Measurements from ENCODE around the gene TRPM2. TPM values are rescaled to one million over a fixed set of nuclear protein-coding genes. Genes with fewer than 3 reads are reported as not detected.

The TRPM2 gene
- total and polyA plus RNA-seq, 2 donors: 2.7 to 9.4 TPM

DNA sequence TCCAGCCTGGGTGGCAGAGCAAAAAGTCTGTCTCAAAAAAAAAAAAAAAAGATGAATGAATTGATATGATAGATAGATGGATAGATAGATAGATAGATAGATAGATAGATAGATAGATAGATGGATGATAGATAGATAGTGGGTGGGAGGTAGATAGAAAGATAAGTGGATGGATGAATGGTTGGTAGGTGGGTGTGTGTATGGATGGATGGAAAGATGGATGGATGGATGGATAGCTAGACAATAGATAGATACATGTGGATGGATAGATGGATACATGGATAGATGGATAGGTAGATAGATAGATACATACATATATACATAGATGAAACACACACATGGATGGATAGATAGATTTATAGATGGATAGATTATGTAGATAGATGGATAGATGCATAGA is 28.5 kb downstream of the TRPM2 start:
- peaks cover 0 to 11% of the 10 kb centered on the region in 2 donors for H3K9me3 ChIP-seq (ENCODE audit: control insufficient read depth in 2 of 2, insufficient read depth in 1 of 2, low read length in 1 of 2)
- DNase-seq (ENCODE audit: low read depth in 6 of 9, low spot score in 9 of 9): no peak
- no peak overlapping the region for H3K4me3 ChIP-seq (ENCODE audit: low read length in 2 of 2)
- peaks cover 0 to 4% of the 10 kb centered on the region in 2 donors for H3K36me3 ChIP-seq (ENCODE audit: control insufficient read depth in 2 of 2, insufficient read depth in 2 of 2, low read length in 1 of 2)
- H3K27ac ChIP-seq (ENCODE audit: low read depth in 1 of 2, low read length in 1 of 2): no peak overlapping the region
- H3K4me1 ChIP-seq (ENCODE audit: control insufficient read depth in 2 of 2, insufficient read depth in 2 of 2, low read length in 2 of 2): no peaks in the 10 kb centered on the region
- no peaks in the 10 kb centered on the region for H3K27me3 ChIP-seq (ENCODE audit: control insufficient read depth in 2 of 2, insufficient read depth in 1 of 2, low read length in 1 of 2)

GRCh38 chr21:44382536-44382935 is 29.1 kb downstream of the TRPM2 start:
- DNase-seq (ENCODE audit: low read depth in 6 of 9, low spot score in 9 of 9): no peak
- WGBS: 97% methylated on average over 9 of the region's 9 CpGs

GRCh38 chr21:44383216-44383615 is 29.8 kb downstream of the TRPM2 start:
- Histone ChIP-seq H3K27me3 (ENCODE audit: control insufficient read depth in 2 of 2, insufficient read depth in 1 of 2, low read length in 1 of 2) (no peaks in the 10 kb centered on the region), H3K4me3 (ENCODE audit: low read length in 2 of 2) (no peak overlapping the region), H3K36me3 (ENCODE audit: control insufficient read depth in 2 of 2, insufficient read depth in 2 of 2, low read length in 1 of 2) (peaks cover 0 to 4% of the 10 kb centered on the region in 2 donors), H3K9me3 (ENCODE audit: control insufficient read depth in 2 of 2, insufficient read depth in 1 of 2, low read length in 1 of 2) (peaks cover 0 to 11% of the 10 kb centered on the region in 2 donors), H3K4me1 (ENCODE audit: control insufficient read depth in 2 of 2, insufficient read depth in 2 of 2, low read length in 2 of 2) (no peaks in the 10 kb centered on the region), H3K27ac (ENCODE audit: low read depth in 1 of 2, low read length in 1 of 2) (no peak overlapping the region)
- WGBS: 94% methylated on average over 4 of the region's 4 CpGs
- no peak for DNase-seq (ENCODE audit: low read depth in 6 of 9, low spot score in 9 of 9)

More at GRCh38 chr21:44382536-44382935, 29.1 kb downstream of the TRPM2 start:
- H3K36me3 ChIP-seq (ENCODE audit: control insufficient read depth in 2 of 2, insufficient read depth in 2 of 2, low read length in 1 of 2): peaks cover 0 to 4% of the 10 kb centered on the region in 2 donors
- H3K9me3 ChIP-seq (ENCODE audit: control insufficient read depth in 2 of 2, insufficient read depth in 1 of 2, low read length in 1 of 2): peaks cover 0 to 11% of the 10 kb centered on the region in 2 donors
- no peak overlapping the region for H3K4me3 ChIP-seq (ENCODE audit: low read length in 2 of 2)
- H3K27ac ChIP-seq (ENCODE audit: low read depth in 1 of 2, low read length in 1 of 2): no peak overlapping the region
- H3K27me3 ChIP-seq (ENCODE audit: control insufficient read depth in 2 of 2, insufficient read depth in 1 of 2, low read length in 1 of 2): no peaks in the 10 kb centered on the region
- H3K4me1 ChIP-seq (ENCODE audit: control insufficient read depth in 2 of 2, insufficient read depth in 2 of 2, low read length in 2 of 2): no peaks in the 10 kb centered on the region

GRCh38 chr21:44384968-44385367 is 31.5 kb downstream of the TRPM2 start:
- Histone ChIP-seq H3K36me3 (ENCODE audit: control insufficient read depth in 2 of 2, insufficient read depth in 2 of 2, low read length in 1 of 2) (peaks cover 0 to 4% of the 10 kb centered on the region in 2 donors), H3K4me3 (ENCODE audit: low read length in 2 of 2) (no peak overlapping the region), H3K9me3 (ENCODE audit: control insufficient read depth in 2 of 2, insufficient read depth in 1 of 2, low read length in 1 of 2) (peaks cover 0 to 12% of the 10 kb centered on the region in 2 donors), H3K4me1 (ENCODE audit: control insufficient read depth in 2 of 2, insufficient read depth in 2 of 2, low read length in 2 of 2) (no peaks in the 10 kb centered on the region), H3K27me3 (ENCODE audit: control insufficient read depth in 2 of 2, insufficient read depth in 1 of 2, low read length in 1 of 2) (no peaks in the 10 kb centered on the region), H3K27ac (ENCODE audit: low read depth in 1 of 2, low read length in 1 of 2) (no peak overlapping the region)
- WGBS: 96% methylated on average over 2 of the region's 2 CpGs
- DNase-seq (ENCODE audit: low read depth in 6 of 9, low spot score in 9 of 9): no peak

- H3K4me1 ChIP-seq (ENCODE audit: control insufficient read depth in 2 of 2, insufficient read depth in 2 of 2, low read length in 2 of 2): no peaks in the 10 kb centered on the region
- H3K27me3 ChIP-seq (ENCODE audit: control insufficient read depth in 2 of 2, insufficient read depth in 1 of 2, low read length in 1 of 2): no peaks in the 10 kb centered on the region
- no peak overlapping the region for H3K4me3 ChIP-seq (ENCODE audit: low read length in 2 of 2)
- 95% methylated on average over 1 of the region's 1 CpG for WGBS
- DNase-seq (ENCODE audit: low read depth in 6 of 9, low spot score in 9 of 9): no peak
- H3K9me3 ChIP-seq (ENCODE audit: control insufficient read depth in 2 of 2, insufficient read depth in 1 of 2, low read length in 1 of 2): peaks cover 1 to 12% of the 10 kb centered on the region in 2 donors
- peaks cover 0 to 3% of the 10 kb centered on the region in 2 donors for H3K36me3 ChIP-seq (ENCODE audit: control insufficient read depth in 2 of 2, insufficient read depth in 2 of 2, low read length in 1 of 2)
- no peak overlapping the region for H3K27ac ChIP-seq (ENCODE audit: low read depth in 1 of 2, low read length in 1 of 2)
These were observed 35.9 kb downstream of the TRPM2 start for GRCh38 chr21:44389335-44389734.

DNA sequence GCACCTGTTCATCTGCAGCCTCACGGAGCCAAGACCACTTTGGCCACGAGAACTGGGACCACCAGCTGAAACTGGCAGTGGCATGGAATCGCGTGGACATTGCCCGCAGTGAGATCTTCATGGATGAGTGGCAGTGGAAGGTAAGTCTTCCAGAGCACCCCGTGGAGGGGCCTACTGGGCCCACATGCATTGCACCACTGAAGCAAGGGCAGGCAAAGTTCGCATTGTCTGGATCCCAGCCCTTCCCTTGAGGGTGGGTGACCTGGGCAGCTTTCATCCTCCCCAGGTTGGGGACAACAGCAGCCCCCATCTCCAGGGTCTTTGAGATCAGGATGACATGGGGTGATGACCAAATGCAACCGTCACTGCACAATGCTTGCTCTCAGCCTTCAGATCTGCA is 37.5 kb downstream of the TRPM2 start:
- peaks cover 0 to 6% of the 10 kb centered on the region in 2 donors for H3K4me1 ChIP-seq (ENCODE audit: control insufficient read depth in 2 of 2, insufficient read depth in 2 of 2, low read length in 2 of 2)
- DNase-seq (ENCODE audit: low read depth in 6 of 9, low spot score in 9 of 9): no peak
- no peaks in the 10 kb centered on the region for H3K27me3 ChIP-seq (ENCODE audit: control insufficient read depth in 2 of 2, insufficient read depth in 1 of 2, low read length in 1 of 2)
- no peak overlapping the region for H3K4me3 ChIP-seq (ENCODE audit: low read length in 2 of 2)
- 96% methylated on average over 8 of the region's 8 CpGs for WGBS
- H3K36me3 ChIP-seq (ENCODE audit: control insufficient read depth in 2 of 2, insufficient read depth in 2 of 2, low read length in 1 of 2): peaks cover 0 to 3% of the 10 kb centered on the region in 2 donors
- H3K9me3 ChIP-seq (ENCODE audit: control insufficient read depth in 2 of 2, insufficient read depth in 1 of 2, low read length in 1 of 2): peaks cover 1 to 11% of the 10 kb centered on the region in 2 donors
- H3K27ac ChIP-seq (ENCODE audit: low read depth in 1 of 2, low read length in 1 of 2): no peak overlapping the region

GRCh38 chr21:44391345-44392091 is 38.1 kb downstream of the TRPM2 start:
- peaks cover 0 to 6% of the 10 kb centered on the region in 2 donors for H3K4me1 ChIP-seq (ENCODE audit: control insufficient read depth in 2 of 2, insufficient read depth in 2 of 2, low read length in 2 of 2)
- H3K4me3 ChIP-seq (ENCODE audit: low read length in 2 of 2): no peak overlapping the region
- H3K27ac ChIP-seq (ENCODE audit: low read depth in 1 of 2, low read length in 1 of 2): no peak overlapping the region
- H3K36me3 ChIP-seq (ENCODE audit: control insufficient read depth in 2 of 2, insufficient read depth in 2 of 2, low read length in 1 of 2): peaks cover 0 to 3% of the 10 kb centered on the region in 2 donors
- no peaks in the 10 kb centered on the region for H3K27me3 ChIP-seq (ENCODE audit: control insufficient read depth in 2 of 2, insufficient read depth in 1 of 2, low read length in 1 of 2)
- peaks cover 1 to 8% of the 10 kb centered on the region in 2 donors for H3K9me3 ChIP-seq (ENCODE audit: control insufficient read depth in 2 of 2, insufficient read depth in 1 of 2, low read length in 1 of 2)
- 84% methylated on average over 34 of the region's 34 CpGs for WGBS
- no peak for DNase-seq (ENCODE audit: low read depth in 6 of 9, low spot score in 9 of 9)

DNA sequence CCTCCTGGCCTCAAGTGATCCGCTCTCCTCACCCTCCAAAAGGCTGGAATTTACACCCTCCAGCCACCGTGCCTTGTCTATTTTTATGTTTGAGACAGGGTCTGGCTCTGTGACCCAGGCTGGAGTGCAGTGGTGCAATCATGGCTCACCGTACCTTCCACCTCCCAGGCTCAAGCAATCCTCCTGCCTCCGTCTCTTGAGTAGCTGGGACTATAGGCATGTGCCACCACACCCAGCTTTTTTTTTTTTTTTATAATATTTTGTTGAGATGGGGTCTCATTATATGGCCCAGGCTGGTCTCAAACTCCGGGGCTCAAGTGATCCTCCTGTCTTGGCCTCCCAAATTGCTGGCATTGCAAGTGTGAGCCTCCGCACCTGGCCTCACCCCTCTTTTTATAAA is 38.8 kb downstream of the TRPM2 start:
- no peak for DNase-seq (ENCODE audit: low read depth in 6 of 9, low spot score in 9 of 9)
- Histone ChIP-seq H3K9me3 (ENCODE audit: control insufficient read depth in 2 of 2, insufficient read depth in 1 of 2, low read length in 1 of 2) (peaks cover 1 to 4% of the 10 kb centered on the region in 2 donors), H3K4me1 (ENCODE audit: control insufficient read depth in 2 of 2, insufficient read depth in 2 of 2, low read length in 2 of 2) (peaks cover 0 to 6% of the 10 kb centered on the region in 2 donors), H3K27ac (ENCODE audit: low read depth in 1 of 2, low read length in 1 of 2) (no peak overlapping the region), H3K27me3 (ENCODE audit: control insufficient read depth in 2 of 2, insufficient read depth in 1 of 2, low read length in 1 of 2) (no peaks in the 10 kb centered on the region), H3K4me3 (ENCODE audit: low read length in 2 of 2) (no peak overlapping the region), H3K36me3 (ENCODE audit: control insufficient read depth in 2 of 2, insufficient read depth in 2 of 2, low read length in 1 of 2) (peaks cover 0 to 3% of the 10 kb centered on the region in 2 donors)
- WGBS: 95% methylated on average over 6 of the region's 6 CpGs

GRCh38 chr21:44392916-44393315 is 39.5 kb downstream of the TRPM2 start:
- no peak for DNase-seq (ENCODE audit: low read depth in 6 of 9, low spot score in 9 of 9)
- Histone ChIP-seq H3K4me3 (ENCODE audit: low read length in 2 of 2) (no peak overlapping the region), H3K27ac (ENCODE audit: low read depth in 1 of 2, low read length in 1 of 2) (no peak overlapping the region), H3K36me3 (ENCODE audit: control insufficient read depth in 2 of 2, insufficient read depth in 2 of 2, low read length in 1 of 2) (peaks cover 0 to 3% of the 10 kb centered on the region in 2 donors), H3K4me1 (ENCODE audit: control insufficient read depth in 2 of 2, insufficient read depth in 2 of 2, low read length in 2 of 2) (peaks cover 0 to 6% of the 10 kb centered on the region in 2 donors), H3K9me3 (ENCODE audit: control insufficient read depth in 2 of 2, insufficient read depth in 1 of 2, low read length in 1 of 2) (peaks cover 1 to 4% of the 10 kb centered on the region in 2 donors), H3K27me3 (ENCODE audit: control insufficient read depth in 2 of 2, insufficient read depth in 1 of 2, low read length in 1 of 2) (no peaks in the 10 kb centered on the region)
- WGBS: 92% methylated on average over 2 of the region's 2 CpGs
